HG02981 (cell line): ENCODE measurements around the gene ARHGEF6.

ENCODE experiments used
- ATAC-seq: cut with Tn5 transposase; IDR thresholded peaks from one replicate; pipeline ENCODE4 v1.9.1; 2021; ENCODE audit warnings: mild to moderate bottlenecking, moderate library complexity; ENCODE audit not compliant: unreplicated experiment

Gene ARHGEF6

DNA sequence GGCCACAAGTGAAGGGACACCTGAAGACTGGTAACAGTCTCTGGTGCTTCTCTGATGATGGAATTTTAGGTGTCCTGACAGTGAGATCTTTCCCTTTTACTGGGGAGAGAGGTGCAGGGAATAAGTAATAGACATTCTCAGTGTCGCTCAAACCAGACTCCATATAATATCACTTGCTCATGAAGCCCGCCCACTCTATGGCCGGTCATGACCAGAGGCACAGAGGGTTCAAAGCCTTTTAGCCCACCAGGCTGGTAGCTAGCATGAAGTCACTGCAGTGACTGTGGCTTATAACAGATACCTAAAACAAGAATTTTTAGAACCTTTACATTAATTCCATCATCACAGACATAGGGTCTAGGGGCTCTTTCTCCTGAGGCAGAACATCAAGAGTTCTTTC lies 129.9 kb downstream of the ARHGEF6 start:
- no peak for ATAC-seq

DNA sequence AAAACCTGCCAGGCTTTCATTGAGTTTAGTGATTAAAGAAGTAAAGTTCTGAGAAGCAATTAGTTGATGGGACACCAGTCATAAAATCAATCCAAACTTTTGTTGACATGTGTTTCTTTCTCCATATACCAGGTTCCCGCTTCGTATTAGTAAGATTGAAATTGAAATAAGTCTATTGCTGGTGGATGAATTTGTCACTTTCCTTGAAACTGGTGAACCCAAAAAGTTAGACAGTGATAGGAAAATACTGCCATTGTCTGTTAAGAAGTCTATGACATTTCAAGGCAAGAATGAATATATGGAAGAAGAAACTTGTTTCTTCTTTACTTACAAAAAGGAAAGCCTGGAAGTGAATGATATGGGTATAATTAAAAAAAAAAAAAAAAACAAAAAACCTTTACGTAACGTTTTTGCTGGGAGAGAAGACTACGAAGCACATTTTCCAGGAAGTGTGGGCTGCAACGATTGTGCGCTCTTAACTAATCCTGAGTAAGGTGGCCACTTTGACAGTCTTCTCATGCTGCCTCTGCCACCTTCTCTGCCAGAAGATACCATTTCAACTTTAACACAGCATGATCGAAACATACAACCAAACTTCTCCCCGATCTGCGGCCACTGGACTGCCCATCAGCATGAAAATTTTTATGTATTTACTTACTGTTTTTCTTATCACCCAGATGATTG lies 132.9 kb downstream of the ARHGEF6 start, which contains the start of gene CD40LG:
Gene CD40LG, plus strand, starts transcription at position 482 of the 684 bp plus-strand sequence. Its CDS starts 91 bp downstream, at position 573.
- ATAC-seq = no peak

DNA sequence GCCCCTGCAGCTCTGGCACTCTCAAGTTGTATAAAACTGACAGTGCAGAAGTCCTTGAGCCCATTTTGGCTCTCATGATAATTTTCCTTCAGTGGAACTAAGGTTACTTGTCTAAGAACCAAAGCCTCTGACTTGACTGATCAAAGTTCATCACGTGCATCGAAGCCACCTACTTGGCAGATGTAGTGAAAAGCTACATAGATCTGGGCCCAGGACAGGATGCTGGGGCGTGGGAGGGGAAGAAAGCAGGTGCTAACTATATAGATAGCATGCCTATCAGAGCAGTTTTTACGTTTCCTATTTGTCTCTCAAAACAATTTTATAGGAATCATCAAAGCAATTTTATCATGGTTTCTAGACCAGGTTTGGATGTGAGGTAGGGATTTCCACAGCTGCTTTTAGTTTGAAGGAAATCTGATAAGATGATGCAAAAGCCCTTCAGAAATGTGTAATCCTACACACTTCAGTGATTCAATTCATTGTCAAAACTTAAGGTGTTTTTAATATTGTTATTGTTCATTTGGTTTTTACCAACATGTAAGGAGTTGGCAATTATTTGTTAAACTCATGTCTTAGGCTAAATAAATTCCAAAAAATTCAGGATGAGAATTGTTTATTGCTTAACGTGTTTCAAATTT lies 134.0 kb downstream of the ARHGEF6 start:
- ATAC-seq = no peak

DNA sequence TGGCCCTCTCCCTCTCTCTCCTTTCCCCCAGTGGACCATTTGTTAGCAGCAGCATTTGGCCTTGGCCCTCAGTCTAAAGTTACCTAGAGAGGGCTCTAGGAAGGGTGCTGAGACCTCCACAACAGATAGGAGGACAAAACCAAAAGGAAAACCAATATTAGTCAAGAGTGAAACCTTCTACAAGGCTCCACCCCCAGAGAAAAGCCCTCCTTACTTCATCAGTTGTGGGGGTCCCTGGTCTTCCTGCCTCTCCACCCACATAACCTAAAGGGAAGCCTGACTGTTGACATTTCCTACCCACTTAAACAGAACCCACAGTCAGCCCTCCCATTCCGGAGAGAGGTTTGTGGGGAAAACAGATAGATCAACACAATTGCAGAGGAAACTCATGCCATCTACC lies 137.5 kb downstream of the ARHGEF6 start:
- no peak for ATAC-seq

DNA sequence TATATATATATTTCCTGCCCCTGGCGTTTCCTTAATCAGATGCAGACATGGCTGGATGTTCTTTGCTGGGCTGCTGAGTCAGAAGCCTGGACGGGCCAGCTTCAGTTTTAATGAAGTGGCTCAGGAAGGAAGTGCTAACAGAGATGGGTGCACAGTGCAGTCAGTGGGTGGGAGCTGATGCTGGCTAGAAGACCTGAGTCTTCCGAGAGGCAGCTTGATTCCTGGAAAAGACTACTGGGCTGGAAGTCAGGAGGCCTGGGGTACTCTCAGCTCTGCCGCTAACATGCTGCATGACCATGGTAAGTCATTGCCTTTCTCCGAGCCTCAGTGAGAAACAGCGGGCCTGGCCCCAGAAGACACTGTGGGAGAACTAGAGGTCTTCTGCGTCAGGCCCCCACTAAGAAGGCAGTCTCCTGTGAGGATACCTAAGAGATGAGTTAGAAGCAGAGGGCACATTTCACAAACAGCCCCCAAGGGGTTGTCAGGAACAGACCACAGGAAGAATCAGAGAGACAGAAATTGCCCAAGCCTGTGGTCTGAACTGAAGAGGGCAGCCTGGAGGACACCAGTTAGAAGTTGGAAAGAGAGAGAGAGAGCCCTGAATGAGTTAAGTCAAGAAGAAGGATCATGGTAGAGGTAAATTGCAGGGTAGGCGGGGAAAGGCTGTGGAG lies 141.1 kb downstream of the ARHGEF6 start:
- no peak for ATAC-seq

DNA sequence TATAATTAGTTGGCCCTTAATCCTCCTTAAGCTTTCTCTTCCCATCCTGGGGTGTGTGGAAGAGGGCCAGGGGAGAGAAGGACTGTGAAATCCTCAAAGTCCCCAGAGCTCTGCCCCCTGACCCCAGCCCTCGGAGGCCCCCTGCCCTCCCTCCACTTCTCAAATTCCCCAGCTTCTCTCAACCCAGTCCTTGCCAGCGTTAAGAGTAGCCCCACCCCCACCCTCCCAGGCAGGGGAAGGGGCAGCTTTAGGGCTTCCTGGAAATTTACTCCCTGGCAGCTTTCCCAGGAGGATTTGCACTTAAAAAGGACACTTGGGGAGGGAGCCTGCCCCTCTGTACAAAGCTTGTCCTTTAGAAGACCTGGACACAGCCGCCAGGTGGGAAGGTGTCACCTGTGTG lies 144.6 kb downstream of the ARHGEF6 start:
- ATAC-seq = no peak

DNA sequence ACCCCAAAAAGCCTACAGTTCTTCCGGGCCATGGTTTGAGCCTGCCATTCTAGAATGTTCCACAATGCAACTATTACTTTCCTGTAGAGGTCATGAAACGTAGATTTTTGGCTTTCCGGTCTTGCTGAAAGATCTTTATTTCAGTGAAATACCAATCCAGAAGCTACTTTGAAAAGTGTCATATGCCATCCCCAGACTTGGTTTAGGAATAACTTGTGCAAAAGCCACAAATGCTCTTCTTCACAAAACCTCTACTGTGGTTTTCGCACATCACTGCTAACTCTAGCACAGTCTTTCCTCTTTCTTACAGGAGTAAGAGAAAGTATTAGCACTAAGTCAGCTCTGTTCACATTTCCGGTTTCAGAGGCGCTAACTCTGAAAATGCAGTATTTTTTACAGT lies 145.5 kb downstream of the ARHGEF6 start:
- no peak for ATAC-seq

DNA sequence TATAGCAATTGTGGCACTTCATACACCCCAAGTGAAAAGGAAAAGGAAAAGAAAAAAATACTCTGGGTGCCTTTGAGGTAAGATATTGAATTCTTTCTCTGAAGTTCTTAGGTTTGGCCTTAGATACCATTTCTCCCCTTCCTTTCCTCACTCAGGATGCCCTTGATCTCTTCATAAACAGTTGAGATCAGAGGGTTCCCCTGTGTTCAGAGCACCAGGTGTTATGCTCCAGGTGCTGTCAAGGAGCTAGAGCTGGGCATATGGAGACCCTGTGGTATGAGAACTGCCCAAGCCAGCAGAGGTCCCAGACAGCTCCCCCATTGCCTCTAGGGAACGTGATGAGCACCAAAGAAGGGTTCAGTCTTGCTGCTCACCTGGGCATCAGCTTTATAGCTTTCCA lies 149.9 kb downstream of the ARHGEF6 start:
- ATAC-seq = no peak

DNA sequence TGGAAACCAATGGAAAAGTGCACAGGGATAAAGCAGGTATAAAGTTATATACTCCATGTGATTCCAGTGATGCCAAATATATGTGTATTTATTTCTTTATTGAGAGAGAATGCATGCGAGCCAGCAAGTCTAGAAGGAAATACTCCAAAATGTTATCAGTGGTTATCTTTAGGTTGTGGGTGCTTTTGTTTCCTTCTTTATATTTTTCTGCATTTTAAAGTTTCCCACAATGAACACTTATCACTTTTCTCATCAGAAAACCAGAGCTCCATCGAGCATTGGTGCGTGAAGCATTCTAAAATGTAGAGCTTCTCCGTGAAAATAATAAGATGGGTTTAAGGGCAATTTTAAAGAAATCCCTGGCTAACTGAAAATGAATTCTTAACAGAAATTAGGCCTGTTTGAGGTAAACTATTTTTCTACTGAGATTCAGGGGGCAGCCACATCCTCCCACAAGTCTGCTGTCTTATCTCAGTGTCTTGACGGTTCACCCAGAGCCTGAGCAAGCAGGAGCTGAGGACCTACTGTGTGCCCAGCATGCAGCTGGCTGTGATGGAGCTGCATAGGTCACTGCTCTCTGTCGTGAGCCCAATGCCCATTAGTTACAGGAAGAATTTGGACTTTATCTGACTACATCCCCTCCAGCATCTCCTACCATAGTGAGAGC lies 151.5 kb downstream of the ARHGEF6 start:
- no peak for ATAC-seq

DNA sequence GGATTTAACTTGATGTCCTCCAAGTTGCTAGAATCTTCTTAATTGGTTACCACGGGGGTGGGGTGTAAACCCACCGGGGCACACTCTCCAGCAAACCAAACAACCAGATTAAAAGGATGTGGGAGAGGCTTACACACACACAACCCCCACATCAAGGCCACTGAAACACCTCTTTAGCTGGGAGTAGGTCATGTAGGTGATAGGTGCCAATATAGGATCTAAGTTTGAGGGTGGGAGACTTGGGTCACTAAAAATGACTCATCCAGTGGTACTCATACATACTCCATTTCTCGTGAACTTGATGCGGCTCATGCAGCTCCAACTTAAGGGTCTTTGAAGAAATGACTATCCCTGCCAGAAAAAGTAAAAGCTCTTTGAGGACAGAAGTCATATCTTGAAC lies 153.3 kb downstream of the ARHGEF6 start:
- ATAC-seq = no peak

DNA sequence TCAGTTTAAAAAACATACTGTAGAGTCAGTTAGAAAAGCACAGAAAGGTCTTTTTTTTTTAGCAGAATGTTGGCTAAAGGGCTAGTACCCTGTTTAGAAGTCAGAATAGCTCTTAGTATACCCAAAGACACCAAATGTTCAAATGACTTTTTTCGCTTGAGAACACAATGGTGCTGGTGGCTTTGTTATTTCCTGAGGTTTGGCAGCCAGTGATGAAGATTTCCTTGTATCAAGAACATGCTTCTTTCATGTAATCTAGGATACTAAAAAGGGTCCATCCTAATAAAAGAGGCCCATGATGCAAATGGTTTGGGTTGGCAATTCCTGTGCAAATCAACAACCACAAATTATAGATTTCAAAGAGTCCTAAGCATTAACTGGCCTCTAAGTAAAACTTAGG lies 153.8 kb downstream of the ARHGEF6 start:
- no peak for ATAC-seq

DNA sequence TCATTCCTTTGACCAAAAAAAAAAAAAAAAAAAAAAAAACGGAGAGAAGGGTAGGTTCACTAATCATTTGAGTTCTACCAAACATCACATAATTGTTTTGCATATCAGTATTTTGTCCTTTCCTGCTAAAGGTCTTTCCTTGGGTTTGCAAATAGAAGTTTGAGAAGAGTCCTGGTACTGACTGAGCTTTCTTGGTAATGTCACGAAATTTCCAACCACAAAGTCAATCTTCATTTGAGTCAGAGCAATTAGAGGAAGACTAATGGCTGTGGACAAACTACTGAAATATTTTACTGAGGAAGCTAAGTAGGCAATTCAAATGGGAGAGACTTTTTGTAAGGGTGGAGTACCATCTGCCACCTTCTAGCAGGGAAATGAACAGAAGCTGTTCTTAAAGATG lies 154.5 kb downstream of the ARHGEF6 start:
- ATAC-seq = no peak

DNA sequence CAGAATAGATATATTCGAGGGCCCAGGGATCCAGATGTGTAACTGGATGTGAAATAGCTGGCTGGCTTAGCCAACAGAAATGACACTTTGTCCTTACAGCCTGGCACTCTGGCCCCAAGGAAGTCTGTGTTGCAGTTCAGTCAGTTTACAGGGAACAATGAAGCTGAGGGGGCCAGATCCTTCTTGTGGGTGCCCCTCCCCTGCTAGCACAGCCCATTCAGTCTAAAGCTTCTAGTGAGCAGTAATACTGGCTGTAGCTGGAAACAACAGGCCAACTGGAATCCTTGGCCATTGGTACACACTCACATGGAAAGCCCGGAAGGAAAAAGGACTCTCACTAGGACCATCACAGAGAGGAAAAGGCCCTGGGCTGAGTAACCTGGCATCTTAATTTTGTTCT lies 155.5 kb downstream of the ARHGEF6 start:
- no peak for ATAC-seq

DNA sequence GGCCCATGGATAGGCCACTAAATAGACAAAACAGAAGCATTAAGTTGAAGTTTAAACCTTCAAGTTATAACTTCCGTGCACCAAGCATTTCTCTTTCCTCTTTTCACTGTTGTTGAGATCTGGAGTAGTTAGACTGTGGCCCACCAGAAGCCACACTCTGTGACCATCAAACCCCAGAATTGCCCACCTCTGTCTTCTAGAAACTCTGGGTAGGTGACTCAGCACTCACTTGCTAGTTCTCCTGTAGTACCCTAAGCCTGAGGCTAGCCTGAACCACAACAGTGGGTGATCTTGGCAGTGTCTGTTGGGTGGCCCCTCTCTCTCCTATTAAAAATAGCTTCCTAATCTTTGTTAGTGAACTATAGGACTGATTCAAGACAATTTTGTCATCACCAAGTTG lies 157.3 kb downstream of the ARHGEF6 start:
- ATAC-seq = no peak

DNA sequence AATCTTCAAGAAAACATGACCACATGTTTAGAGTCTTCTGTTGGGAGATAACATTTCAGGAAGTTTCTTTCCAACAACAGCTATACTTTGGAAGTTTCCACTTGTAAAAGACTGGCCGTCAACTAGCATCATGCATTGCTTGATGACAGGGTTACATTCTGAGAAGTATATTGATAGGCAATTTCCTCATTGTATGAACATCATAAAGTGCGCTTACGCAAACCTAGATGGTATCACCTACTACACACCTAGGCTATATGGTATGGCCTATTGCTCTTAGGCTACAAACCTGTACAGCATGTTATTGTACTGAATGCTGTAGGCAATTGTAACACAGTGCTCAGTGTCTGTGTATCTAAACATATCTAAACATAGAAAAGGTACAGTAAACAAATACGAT lies 158.2 kb downstream of the ARHGEF6 start:
- no peak for ATAC-seq

DNA sequence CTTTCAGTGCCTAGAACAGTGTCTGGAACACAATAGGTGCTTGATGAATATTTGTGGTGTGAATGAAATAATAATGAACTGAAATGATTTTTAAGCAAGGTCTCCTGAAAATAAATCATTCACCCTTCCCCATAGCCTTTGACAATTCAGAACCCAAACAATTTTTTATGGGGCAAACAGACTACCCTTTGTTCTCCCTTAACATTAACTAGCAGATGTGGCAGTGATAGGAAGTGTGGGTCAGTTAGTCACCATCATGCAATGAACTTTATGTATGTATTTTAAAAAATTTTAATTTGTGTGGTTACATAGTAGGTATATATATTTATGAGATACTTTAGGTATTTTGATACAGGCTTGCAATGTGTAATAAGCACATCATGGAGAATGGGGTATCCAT lies 160.0 kb downstream of the ARHGEF6 start:
- ATAC-seq = no peak

DNA sequence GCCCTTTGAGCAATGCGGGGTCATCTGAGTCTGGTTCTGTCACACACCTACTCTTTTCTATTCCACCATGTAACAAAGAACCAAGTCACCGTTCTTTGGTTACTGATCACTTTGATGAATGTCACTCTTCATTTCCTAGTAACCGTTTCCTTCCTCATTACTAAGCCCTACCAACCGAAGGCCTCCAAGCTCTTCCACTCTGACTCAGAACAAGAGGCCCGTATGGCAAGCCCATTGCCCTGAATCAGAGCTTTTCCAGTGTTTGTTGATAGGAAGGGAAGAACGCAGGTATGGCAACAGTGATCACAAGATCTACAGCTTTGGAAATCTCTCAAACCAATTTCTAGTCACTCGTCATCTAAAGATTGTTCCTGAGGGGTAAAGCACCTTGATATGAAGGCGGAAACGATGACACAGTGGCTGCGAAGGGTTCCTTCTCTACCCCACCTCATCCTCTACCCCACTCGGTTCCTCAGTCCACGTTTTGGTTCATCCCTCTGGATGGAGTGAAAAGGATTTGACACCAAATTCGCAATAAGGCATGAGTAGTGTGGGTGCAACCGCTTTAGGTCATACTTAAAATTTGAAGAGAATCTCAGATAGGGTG lies 160.7 kb downstream of the ARHGEF6 start:
- no peak for ATAC-seq

DNA sequence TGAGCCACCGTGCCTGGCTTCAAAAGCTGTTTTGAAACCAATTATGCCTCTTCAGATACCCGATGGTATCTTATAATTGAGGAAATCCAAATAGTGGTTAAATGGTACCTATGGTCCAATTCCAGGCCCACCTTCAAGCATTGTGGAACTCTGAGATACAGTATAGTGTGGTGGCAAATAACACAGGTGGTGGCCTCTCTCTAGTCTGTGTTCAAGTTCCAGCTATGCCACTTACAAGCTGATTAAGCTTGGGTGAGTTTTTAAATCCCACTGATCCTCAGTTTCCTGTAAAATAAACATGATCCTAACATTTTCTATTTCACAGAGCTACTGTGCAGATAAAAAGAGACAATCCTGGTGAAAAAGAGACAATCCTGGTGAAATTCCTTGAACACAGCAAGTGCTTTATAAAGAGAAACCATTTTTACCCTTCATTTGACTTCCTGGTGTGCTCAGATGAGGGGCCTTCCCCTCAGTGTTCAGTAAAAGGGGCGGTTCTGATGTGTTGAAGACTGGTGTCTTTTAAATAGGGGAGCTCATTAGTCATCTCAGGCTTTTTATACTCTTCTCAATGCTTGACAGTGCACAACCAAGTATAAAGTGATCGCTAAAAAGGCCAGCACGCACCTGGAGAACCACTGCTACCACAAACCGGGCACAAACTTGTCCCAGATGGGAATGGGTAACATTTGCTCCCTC lies 163.6 kb downstream of the ARHGEF6 start:
- ATAC-seq = peak; percentile 97
